A673 (cell line): ENCODE data around the gene DZIP3.

ENCODE experiments used
- CTCF ChIP-seq: fragments of 300-800, 200-600 bp; sonication (generic); conservative IDR thresholded peaks from 2 replicates; pipeline ENCODE4 v1.5.1; 2017; ENCODE audit warnings: low read depth, mild to moderate bottlenecking, antibody characterized with exemption, low read length, moderate library complexity, mixed read lengths
- EZH2 ChIP-seq: fragments of 200-600 bp; sonication (generic); IDR thresholded peaks from 2 replicates; pipeline ENCODE4 v1.6.1; 2017; ENCODE audit warnings: borderline replicate concordance, low read depth, mild to moderate bottlenecking, mixed read lengths, antibody characterized with exemption, low read length; ENCODE audit not compliant: poor library complexity, severe bottlenecking

- TF ChIP-seq CTCF (no peak), EZH2 (no peak)
Measured at GRCh38 chr3:108565506-108565905, 24.0 kb upstream of the DZIP3 start.
